ENCODE results near the gene CDCA4.

- TF ChIP-seq EP300 (IDR thresholded peaks at IDR 0.05; ENCODE audit: borderline replicate concordance in 1 of 2, low read depth in 1 of 2, low read length in 1 of 2) (no peak), FOSL2 (IDR thresholded peaks at IDR 0.05; ENCODE audit: borderline replicate concordance, low read depth) (no peak)
Measured at GRCh38 chr14:104966261-104966865, 54.5 kb downstream of the CDCA4 start.
